Coronary artery (tissue), 2 donors: ENCODE data around the gene SYCE3.

Source experiments
- DNase-seq: peaks from one replicate; pipeline ENCODE4 v3.0.0-alpha.2; 2017; ENCODE audit warnings: low spot score
- H3K27ac ChIP-seq, 2 donors: fragments of 200-600 bp; sonication (generic); one replicate each; pipeline ENCODE4 v1.5.1; 2016 to 2019
- H3K4me3 ChIP-seq: fragments of 200-600 bp; sonication (generic); 2 replicates; pipeline ENCODE4 v1.5.1; 2016; ENCODE audit warnings: mild to moderate bottlenecking, moderate library complexity
- TF ChIP-seq, protein P1 (sequence below): fragments of 200-600 bp; sonication (generic); IDR thresholded peaks from one replicate; pipeline ENCODE4 v1.5.1; 2019; ENCODE audit warnings: antibody characterized with exemption

SYCE3 gene

DNA sequence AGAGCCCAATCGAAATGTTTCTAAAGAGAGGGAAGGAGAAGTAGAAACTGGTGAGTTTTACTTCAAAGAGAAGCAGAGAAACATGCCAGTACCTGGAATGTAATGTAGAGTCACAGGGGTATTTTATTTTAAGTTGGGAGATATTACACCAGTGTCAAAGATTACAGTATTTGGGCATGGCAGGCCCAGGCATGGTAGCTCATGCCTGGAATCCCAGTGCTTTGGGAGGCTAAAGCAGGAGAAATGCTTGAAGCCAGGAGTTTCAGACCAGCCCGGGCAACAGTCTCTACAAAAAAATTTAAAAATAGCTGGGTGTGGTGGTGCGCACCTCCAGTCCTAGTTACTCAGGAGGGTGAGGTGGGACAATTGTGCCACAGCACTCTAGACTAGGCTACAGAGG is 2.7 kb downstream of the SYCE3 start:
- Histone ChIP-seq H3K4me3 (no peak overlapping the region), H3K27ac (no peak overlapping the region)
- TF ChIP-seq, protein P1, sequence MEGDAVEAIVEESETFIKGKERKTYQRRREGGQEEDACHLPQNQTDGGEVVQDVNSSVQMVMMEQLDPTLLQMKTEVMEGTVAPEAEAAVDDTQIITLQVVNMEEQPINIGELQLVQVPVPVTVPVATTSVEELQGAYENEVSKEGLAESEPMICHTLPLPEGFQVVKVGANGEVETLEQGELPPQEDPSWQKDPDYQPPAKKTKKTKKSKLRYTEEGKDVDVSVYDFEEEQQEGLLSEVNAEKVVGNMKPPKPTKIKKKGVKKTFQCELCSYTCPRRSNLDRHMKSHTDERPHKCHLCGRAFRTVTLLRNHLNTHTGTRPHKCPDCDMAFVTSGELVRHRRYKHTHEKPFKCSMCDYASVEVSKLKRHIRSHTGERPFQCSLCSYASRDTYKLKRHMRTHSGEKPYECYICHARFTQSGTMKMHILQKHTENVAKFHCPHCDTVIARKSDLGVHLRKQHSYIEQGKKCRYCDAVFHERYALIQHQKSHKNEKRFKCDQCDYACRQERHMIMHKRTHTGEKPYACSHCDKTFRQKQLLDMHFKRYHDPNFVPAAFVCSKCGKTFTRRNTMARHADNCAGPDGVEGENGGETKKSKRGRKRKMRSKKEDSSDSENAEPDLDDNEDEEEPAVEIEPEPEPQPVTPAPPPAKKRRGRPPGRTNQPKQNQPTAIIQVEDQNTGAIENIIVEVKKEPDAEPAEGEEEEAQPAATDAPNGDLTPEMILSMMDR, result no peak
- no peak for DNase-seq

DNA sequence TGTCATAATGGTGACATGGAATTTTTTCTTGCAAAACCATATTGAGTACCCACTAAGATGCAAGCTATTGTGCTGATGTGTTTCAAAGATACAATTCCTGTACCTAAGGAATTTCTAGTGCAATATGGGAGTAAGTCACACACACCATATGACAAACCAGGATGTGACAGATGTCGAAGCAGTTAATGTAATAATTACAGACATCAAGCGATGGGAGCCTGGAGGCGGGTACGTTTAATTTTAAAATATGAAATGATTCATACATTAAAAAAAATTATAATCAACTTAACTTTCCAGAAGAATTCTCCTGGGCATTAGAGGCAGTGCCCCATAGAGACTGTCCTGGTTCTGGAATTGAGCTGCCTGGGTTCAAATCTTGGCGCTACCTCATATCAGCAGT is 6.0 kb downstream of the SYCE3 start:
- no peak for DNase-seq
- H3K4me3 ChIP-seq, result no peak overlapping the region
- TF ChIP-seq, protein P1, result no peak
- H3K27ac ChIP-seq, result no peak overlapping the region

- no peak overlapping the region for H3K27ac ChIP-seq
- H3K4me3 ChIP-seq, result no peak overlapping the region
- no peak for DNase-seq
- TF ChIP-seq, protein P1, result no peak
Observed at GRCh38 chr22:50553310-50553709, 9.4 kb downstream of the SYCE3 start.

DNA sequence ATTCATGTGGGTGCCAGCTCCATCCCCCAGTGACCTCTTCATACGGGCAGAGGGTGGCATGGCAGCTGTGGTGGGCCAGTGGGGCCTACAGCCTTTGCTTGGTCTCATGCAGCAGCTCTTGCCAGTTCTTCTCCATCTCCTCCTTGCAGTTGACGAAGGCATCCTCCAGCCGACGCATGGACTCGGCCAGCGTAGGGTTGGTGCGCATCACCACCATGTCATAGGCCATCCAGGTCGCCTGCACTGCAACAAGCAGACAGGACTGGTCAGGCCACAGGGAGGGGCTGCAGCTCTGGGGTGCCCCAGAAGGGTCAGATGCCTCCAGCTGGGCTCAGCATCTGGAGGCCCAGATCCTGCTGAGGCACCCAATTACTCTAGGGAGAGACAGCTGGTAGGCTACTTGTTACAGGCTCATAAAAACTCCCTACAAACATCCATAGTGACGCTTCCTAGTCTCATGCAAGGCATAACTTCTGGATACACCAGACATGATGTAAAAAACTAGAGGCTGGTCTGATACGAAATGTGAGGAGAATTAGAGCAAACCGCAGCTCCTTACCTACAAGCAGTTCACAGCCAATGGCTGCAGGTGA is 11.5 kb downstream of the SYCE3 start:
- Histone ChIP-seq H3K4me3 (no peak overlapping the region), H3K27ac (no peak overlapping the region)
- DNase-seq, result no peak
- TF ChIP-seq, protein P1, result no peak

GRCh38 chr22:50550395-50550794 is 12.3 kb downstream of the SYCE3 start:
- Histone ChIP-seq H3K4me3 (no peak overlapping the region), H3K27ac (no peak overlapping the region)
- TF ChIP-seq, protein P1, result no peak
- DNase-seq, result no peak

DNA sequence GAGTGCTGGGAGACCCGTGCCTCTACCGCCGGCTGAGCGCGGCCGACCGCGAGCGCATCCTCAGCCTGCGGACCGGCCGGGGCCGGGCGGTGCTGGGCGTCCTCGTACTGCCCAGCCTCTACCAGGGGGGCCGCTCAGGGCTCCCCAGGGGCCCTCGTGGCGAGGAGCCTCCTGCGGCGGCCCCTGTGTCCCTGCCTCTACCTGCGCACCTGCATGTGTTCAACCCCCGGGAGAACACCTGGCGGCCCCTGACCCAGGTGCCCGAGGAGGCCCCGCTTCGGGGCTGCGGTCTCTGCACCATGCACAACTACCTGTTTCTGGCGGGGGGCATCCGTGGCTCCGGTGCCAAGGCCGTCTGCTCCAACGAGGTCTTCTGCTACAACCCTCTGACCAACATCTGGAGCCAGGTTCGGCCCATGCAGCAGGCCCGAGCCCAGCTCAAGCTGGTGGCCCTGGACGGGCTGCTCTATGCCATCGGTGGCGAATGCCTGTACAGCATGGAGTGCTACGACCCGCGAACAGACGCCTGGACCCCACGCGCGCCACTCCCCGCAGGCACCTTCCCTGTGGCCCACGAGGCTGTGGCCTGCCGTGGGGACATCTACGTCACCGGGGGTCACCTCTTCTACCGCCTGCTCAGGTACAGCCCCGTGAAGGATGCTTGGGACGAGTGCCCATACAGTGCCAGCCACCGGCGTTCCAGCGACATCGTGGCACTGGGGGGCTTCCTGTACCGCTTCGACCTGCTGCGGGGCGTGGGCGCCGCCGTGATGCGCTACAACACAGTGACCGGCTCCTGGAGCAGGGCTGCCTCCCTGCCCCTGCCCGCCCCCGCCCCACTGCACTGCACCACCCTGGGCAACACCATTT is 13.6 kb downstream of the SYCE3 start:
- no peak for DNase-seq
- TF ChIP-seq, protein P1, result no peak
- no peak overlapping the region for H3K27ac ChIP-seq
- peak overlapping the region; percentile 51 for H3K4me3 ChIP-seq
